ENCODE measurements around the gene ZNF467. TPM values are rescaled to one million over a fixed set of nuclear protein-coding genes. Genes with fewer than 3 reads are reported as not detected.

ZNF467 gene
- total RNA-seq, 2 donors from 2014 or later = 4.6 to 7.4 TPM

- Histone ChIP-seq H3K36me3 (no peaks in the 10 kb centered on the region), H3K4me1 (ENCODE audit: control insufficient read depth in 1 of 2, low read depth in 2 of 2) (no peaks in the 10 kb centered on the region), H3K4me3 (no peak overlapping the region), H3K27ac (no peak overlapping the region), H3K9me3 (no peaks in the 10 kb centered on the region), H3K27me3 (replicated peaks; ENCODE audit: insufficient read depth) (no peaks in the 10 kb centered on the region)
- no peak for DNase-seq (ENCODE audit: low spot score)
- TF ChIP-seq, protein P1, sequence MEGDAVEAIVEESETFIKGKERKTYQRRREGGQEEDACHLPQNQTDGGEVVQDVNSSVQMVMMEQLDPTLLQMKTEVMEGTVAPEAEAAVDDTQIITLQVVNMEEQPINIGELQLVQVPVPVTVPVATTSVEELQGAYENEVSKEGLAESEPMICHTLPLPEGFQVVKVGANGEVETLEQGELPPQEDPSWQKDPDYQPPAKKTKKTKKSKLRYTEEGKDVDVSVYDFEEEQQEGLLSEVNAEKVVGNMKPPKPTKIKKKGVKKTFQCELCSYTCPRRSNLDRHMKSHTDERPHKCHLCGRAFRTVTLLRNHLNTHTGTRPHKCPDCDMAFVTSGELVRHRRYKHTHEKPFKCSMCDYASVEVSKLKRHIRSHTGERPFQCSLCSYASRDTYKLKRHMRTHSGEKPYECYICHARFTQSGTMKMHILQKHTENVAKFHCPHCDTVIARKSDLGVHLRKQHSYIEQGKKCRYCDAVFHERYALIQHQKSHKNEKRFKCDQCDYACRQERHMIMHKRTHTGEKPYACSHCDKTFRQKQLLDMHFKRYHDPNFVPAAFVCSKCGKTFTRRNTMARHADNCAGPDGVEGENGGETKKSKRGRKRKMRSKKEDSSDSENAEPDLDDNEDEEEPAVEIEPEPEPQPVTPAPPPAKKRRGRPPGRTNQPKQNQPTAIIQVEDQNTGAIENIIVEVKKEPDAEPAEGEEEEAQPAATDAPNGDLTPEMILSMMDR (IDR thresholded peaks at IDR 0.05) = no peak
- ATAC-seq (ENCODE audit: insufficient number of reproducible peaks, low FRiP score, low read depth) = no peak
These were observed 10.8 kb downstream of the ZNF467 start for GRCh38 chr7:149762610-149763009.

GRCh38 chr7:149762089-149762488 lies 11.3 kb downstream of the ZNF467 start:
- ATAC-seq (ENCODE audit: insufficient number of reproducible peaks, low FRiP score, low read depth) (no peak), DNase-seq (ENCODE audit: low spot score) (no peak)
- Histone ChIP-seq H3K36me3 (no peaks in the 10 kb centered on the region), H3K4me1 (ENCODE audit: control insufficient read depth in 1 of 2, low read depth in 2 of 2) (no peaks in the 10 kb centered on the region), H3K27ac (no peak overlapping the region), H3K9me3 (no peaks in the 10 kb centered on the region), H3K27me3 (replicated peaks; ENCODE audit: insufficient read depth) (no peaks in the 10 kb centered on the region), H3K4me3 (no peak overlapping the region)
- TF ChIP-seq, protein P1 (IDR thresholded peaks at IDR 0.05) = no peak

DNA sequence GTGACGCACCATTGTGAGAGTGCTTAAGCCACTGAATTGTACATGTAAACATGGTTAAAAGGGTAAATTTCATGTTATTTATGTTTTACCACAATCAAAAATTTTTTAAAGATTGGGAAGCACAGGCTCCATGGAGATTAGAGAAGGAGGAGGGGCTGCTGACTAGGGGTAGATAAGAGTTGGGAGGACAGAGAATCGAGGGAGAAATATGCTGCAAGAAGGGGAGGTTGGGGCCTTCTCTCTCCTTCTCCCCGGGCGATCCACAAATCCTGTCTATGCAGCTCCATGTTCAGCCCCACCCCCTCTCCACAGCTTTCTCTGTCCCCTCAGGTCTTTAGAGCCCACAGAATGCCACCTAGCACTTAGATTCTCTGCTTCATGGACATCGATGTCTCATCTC lies 12.1 kb downstream of the ZNF467 start:
- Histone ChIP-seq H3K4me3 (no peak overlapping the region), H3K36me3 (no peaks in the 10 kb centered on the region), H3K27ac (no peak overlapping the region), H3K4me1 (ENCODE audit: control insufficient read depth in 1 of 2, low read depth in 2 of 2) (no peaks in the 10 kb centered on the region), H3K27me3 (replicated peaks; ENCODE audit: insufficient read depth) (no peaks in the 10 kb centered on the region), H3K9me3 (no peaks in the 10 kb centered on the region)
- no peak for ATAC-seq (ENCODE audit: insufficient number of reproducible peaks, low FRiP score, low read depth)
- DNase-seq (ENCODE audit: low spot score) = no peak
- TF ChIP-seq, protein P1 (IDR thresholded peaks at IDR 0.05) = no peak

DNA sequence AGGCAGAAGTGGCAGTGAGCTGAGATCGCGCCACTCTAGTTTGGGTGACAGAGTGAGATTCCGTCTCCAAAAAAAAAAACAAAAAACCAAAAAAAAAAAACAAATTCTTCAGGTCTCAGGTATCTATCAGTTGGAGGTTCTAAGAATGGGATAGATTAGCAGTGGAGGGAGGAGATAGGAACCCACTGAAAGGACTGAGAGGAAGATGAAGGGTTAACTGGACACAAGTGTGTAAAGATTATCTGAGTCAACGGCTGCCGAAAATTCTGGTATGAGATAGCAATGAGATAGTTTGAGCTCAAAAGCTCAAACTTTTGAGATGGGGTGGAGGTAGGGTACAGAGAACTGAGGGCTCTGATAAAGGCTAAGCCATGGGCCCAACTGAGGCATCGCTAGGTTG lies 12.8 kb downstream of the ZNF467 start:
- no peaks in the 10 kb centered on the region for H3K9me3 ChIP-seq
- TF ChIP-seq, protein P1 (IDR thresholded peaks at IDR 0.05) = no peak
- no peak overlapping the region for H3K4me3 ChIP-seq
- ATAC-seq (ENCODE audit: insufficient number of reproducible peaks, low FRiP score, low read depth) (no peak), DNase-seq (ENCODE audit: low spot score) (no peak)
- no peaks in the 10 kb centered on the region for H3K36me3 ChIP-seq
- no peaks in the 10 kb centered on the region for H3K27me3 ChIP-seq (replicated peaks; ENCODE audit: insufficient read depth)
- H3K4me1 ChIP-seq (ENCODE audit: control insufficient read depth in 1 of 2, low read depth in 2 of 2) = no peaks in the 10 kb centered on the region
- no peak overlapping the region for H3K27ac ChIP-seq

DNA sequence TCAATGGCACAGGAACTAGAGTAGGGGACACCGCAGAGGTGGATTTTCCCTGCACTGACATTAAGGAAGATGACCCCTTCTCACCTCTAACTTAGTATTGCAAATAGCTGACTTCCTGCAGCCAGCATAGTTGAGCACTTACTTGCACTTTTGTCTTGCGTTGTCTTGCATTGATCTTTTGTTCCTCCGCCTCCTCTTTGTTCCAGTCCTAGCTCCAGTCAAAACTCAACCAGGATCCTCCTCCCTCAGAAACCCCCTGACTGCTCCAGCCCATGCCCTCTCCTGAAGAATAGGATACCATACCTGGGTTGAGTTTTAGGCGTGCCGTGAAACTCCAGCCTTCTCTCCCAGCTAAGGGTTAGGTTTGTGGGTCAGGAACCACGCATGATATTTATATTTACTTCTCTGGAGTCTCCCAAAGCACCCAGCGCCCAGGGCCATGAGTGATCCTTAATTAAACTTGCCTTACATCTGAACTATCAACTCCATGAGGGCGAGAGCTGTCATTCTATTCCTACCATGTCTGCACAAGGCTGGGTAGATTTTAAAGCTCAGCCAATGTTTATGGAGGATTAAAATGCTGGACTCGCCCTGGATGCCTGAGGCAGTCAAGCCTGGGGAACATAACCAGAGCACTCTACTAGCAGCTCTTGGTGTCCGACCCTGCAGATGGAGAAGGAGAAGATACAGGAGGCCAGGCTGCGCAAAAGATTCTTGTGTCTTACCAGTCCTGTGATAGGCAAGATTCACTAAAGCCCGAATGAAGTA lies 14.1 kb downstream of the ZNF467 start:
- no peak for ATAC-seq (ENCODE audit: insufficient number of reproducible peaks, low FRiP score, low read depth)
- no peak for DNase-seq (ENCODE audit: low spot score)
- H3K4me3 ChIP-seq = no peak overlapping the region

More for the DNA sequence above, 14.1 kb downstream of the ZNF467 start:
- TF ChIP-seq, protein P1 (IDR thresholded peaks at IDR 0.05) = no peak
- H3K36me3 ChIP-seq = no peaks in the 10 kb centered on the region
- H3K9me3 ChIP-seq = no peaks in the 10 kb centered on the region
- H3K27ac ChIP-seq = no peak overlapping the region
- no peaks in the 10 kb centered on the region for H3K4me1 ChIP-seq (ENCODE audit: control insufficient read depth in 1 of 2, low read depth in 2 of 2)
- H3K27me3 ChIP-seq (replicated peaks; ENCODE audit: insufficient read depth) = no peaks in the 10 kb centered on the region
